ENCODE measurements around the gene TGM6. TPM values are rescaled to one million over a fixed set of nuclear protein-coding genes. Genes with fewer than 3 reads are reported as not detected.

The TGM6 gene
- polyA plus RNA-seq, 3 donors: not detected

DNA sequence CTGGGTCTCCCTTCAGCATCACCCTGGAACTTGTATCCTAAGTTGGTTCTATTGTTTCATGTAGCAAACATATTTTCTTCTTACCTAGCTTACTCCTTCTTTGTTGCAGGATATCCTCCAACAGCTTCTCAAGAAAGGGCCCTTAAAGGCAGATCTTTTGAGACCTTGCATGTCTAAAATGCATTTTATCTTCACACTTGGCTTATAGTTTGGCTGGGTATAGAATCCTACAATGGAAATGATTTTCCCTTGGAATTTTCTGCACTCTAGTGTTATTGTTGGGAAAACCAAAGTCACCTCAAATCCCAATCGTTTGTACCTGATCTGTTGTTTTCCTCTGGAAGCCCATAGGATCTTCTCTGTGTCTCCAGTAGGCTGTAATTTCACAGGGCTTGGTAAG lies 12.1 kb upstream of the TGM6 start:
- Histone ChIP-seq H3K27me3 (ENCODE audit: control insufficient read depth in 2 of 2, insufficient read depth in 2 of 2, low read length in 2 of 2) (peaks cover 23 to 48% of the 10 kb centered on the region in 2 donors), H2AFZ (ENCODE audit: insufficient read depth, low read depth, low read length, poor library complexity, severe bottlenecking) (no peak overlapping the region), H3K79me2 (ENCODE audit: insufficient read depth, low read length) (no peaks in the 10 kb centered on the region), H3K36me3 (replicated peaks in 1 of 2; ENCODE audit: control insufficient read depth in 1 of 2, insufficient read depth in 2 of 2, low read length in 2 of 2) (no peaks in the 10 kb centered on the region), H3K4me1 (ENCODE audit: control insufficient read depth in 1 of 2, insufficient read depth in 2 of 2, low read length in 2 of 2) (no peaks in the 10 kb centered on the region), H3K9me3 (replicated peaks in 1 of 2; ENCODE audit: control insufficient read depth in 1 of 2, insufficient read depth in 1 of 2, low read length in 2 of 2) (no peaks in the 10 kb centered on the region), H3K27ac (ENCODE audit: low read depth in 1 of 2, low read length in 2 of 2) (no peak overlapping the region), H3K4me2 (replicated peaks; ENCODE audit: extremely low read depth, low read length, poor library complexity, severe bottlenecking) (no peak overlapping the region), H3K9ac (ENCODE audit: insufficient read depth, low read length, poor library complexity, severe bottlenecking) (no peak overlapping the region), H3K4me3 (replicated peaks in 1 of 3; ENCODE audit: low read depth in 2 of 3, low read length in 3 of 3) (no peak overlapping the region), H4K20me1 (ENCODE audit: insufficient read depth, low read length) (no peaks in the 10 kb centered on the region)
- no peak for DNase-seq
- 60% methylated on average over 1 of the region's 1 CpG for WGBS (ENCODE audit: insufficient coverage)
- TF ChIP-seq, protein P1, sequence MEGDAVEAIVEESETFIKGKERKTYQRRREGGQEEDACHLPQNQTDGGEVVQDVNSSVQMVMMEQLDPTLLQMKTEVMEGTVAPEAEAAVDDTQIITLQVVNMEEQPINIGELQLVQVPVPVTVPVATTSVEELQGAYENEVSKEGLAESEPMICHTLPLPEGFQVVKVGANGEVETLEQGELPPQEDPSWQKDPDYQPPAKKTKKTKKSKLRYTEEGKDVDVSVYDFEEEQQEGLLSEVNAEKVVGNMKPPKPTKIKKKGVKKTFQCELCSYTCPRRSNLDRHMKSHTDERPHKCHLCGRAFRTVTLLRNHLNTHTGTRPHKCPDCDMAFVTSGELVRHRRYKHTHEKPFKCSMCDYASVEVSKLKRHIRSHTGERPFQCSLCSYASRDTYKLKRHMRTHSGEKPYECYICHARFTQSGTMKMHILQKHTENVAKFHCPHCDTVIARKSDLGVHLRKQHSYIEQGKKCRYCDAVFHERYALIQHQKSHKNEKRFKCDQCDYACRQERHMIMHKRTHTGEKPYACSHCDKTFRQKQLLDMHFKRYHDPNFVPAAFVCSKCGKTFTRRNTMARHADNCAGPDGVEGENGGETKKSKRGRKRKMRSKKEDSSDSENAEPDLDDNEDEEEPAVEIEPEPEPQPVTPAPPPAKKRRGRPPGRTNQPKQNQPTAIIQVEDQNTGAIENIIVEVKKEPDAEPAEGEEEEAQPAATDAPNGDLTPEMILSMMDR (IDR thresholded peaks at IDR 0.05): no peak
- Mint-ChIP-seq H3K27me3 (ENCODE audit: low read depth in 3 of 3) (peaks cover 41 to 71% (median 43%) of the 10 kb centered on the region in 3 donors), H3K9me3 (peaks cover 0 to 9% (median 4%) of the 10 kb centered on the region in 7 donors), H3K4me3 (no peak overlapping the region), H3K27ac (no peak overlapping the region), H3K36me3 (no peaks in the 10 kb centered on the region), H3K4me1 (no peaks in the 10 kb centered on the region)
- intact Hi-C loops (cut with micrococcal nuclease): no loop called here

DNA sequence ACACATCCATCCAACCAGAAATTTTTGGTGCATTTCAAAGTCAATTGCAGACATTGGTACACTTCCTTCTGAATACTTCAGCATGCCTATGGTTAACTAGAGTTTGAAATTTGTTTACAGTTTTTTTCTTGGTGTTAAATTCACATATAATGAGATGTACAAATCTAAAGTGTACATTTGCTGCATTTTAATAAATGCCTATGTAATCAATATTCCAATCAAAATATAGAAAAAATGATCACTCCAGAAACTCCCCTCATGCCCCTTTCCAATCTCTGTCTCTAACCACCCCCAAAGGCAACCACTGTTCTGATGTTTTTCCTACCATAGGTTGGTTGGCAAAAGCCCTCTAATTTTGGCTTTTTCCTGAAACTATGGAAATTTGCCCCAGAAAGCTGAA lies 7.6 kb upstream of the TGM6 start:
- H3K27ac Mint-ChIP-seq: no peak overlapping the region
- DNase-seq: no peak
- H3K9me3 Mint-ChIP-seq: peaks cover 0 to 7% (median 4%) of the 10 kb centered on the region in 7 donors
- Histone ChIP-seq H3K36me3 (replicated peaks in 1 of 2; ENCODE audit: control insufficient read depth in 1 of 2, insufficient read depth in 2 of 2, low read length in 2 of 2) (no peaks in the 10 kb centered on the region), H3K4me3 (replicated peaks in 1 of 3; ENCODE audit: low read depth in 2 of 3, low read length in 3 of 3) (no peak overlapping the region), H3K79me2 (ENCODE audit: insufficient read depth, low read length) (no peaks in the 10 kb centered on the region), H3K4me1 (ENCODE audit: control insufficient read depth in 1 of 2, insufficient read depth in 2 of 2, low read length in 2 of 2) (no peaks in the 10 kb centered on the region), H3K9me3 (replicated peaks in 1 of 2; ENCODE audit: control insufficient read depth in 1 of 2, insufficient read depth in 1 of 2, low read length in 2 of 2) (no peaks in the 10 kb centered on the region), H3K27ac (ENCODE audit: low read depth in 1 of 2, low read length in 2 of 2) (no peak overlapping the region), H3K4me2 (replicated peaks; ENCODE audit: extremely low read depth, low read length, poor library complexity, severe bottlenecking) (no peak overlapping the region), H3K27me3 (ENCODE audit: control insufficient read depth in 2 of 2, insufficient read depth in 2 of 2, low read length in 2 of 2) (peaks cover 18 to 42% of the 10 kb centered on the region in 2 donors), H4K20me1 (ENCODE audit: insufficient read depth, low read length) (no peaks in the 10 kb centered on the region), H2AFZ (ENCODE audit: insufficient read depth, low read depth, low read length, poor library complexity, severe bottlenecking) (no peak overlapping the region), H3K9ac (ENCODE audit: insufficient read depth, low read length, poor library complexity, severe bottlenecking) (no peak overlapping the region)
- H3K4me1 Mint-ChIP-seq: no peaks in the 10 kb centered on the region
- peaks cover 50 to 67% (median 52%) of the 10 kb centered on the region in 3 donors for H3K27me3 Mint-ChIP-seq (ENCODE audit: low read depth in 3 of 3)
- TF ChIP-seq, protein P1 (IDR thresholded peaks at IDR 0.05): no peak
- H3K36me3 Mint-ChIP-seq: no peaks in the 10 kb centered on the region
- intact Hi-C loops (cut with micrococcal nuclease): no loop called here
- no peak overlapping the region for H3K4me3 Mint-ChIP-seq
